Sigmoid colon (tissue), 4 donors: ENCODE data around the gene MYBPC3.

Experiments
- EP300 ChIP-seq, 4 donors: sonication (generic); formaldehyde crosslinking; IDR thresholded peaks; one replicate each; pipeline ENCODE4 v1.6.1; 2017; ENCODE audit warnings: antibody characterized with exemption in 4 of 4
- POLR2A ChIP-seq, 2 donors: fragments of 450-650 bp; IDR thresholded peaks; one replicate each; pipeline ENCODE4 v1.6.1; 2016; ENCODE audit warnings: antibody characterized with exemption in 2 of 2, mild to moderate bottlenecking in 2 of 2, moderate library complexity in 2 of 2
- POLR2AphosphoS5 ChIP-seq, 4 donors: sonication (generic); formaldehyde crosslinking; IDR thresholded peaks; one replicate each; pipeline ENCODE4 v1.6.1; 2017; ENCODE audit warnings: antibody characterized with exemption in 4 of 4
- TF ChIP-seq, protein P1 (sequence below), 4 experiments: fragments of 450-650 bp in 3 of 4; fragments of 200-600 bp in 1 of 4; IDR thresholded peaks; one replicate each; pipeline ENCODE4 v1.5.1; 2016 to 2019; ENCODE audit warnings: antibody characterized with exemption in 4 of 4, mild to moderate bottlenecking in 3 of 4, moderate library complexity in 2 of 4

DNA sequence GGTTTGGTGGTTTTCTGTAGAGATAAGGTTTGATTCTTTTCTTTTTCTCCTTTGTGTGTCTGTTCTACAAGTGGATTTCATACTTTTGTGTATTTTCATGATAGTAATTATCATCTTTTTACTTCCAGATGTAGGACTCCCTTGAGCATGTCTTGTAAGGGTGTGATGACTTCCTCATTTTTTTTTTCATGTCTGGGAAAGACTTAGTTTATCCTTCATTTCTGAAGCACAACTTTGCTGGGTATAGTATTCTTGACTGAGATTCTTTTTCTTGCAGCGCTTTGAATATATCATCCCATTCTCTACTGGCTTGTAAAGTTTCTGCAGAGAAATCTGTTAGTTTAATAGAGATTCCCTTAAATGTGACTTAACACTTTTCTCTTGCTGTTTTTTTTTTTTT is 49.6 kb downstream of the MYBPC3 start:
- TF ChIP-seq, protein P1, sequence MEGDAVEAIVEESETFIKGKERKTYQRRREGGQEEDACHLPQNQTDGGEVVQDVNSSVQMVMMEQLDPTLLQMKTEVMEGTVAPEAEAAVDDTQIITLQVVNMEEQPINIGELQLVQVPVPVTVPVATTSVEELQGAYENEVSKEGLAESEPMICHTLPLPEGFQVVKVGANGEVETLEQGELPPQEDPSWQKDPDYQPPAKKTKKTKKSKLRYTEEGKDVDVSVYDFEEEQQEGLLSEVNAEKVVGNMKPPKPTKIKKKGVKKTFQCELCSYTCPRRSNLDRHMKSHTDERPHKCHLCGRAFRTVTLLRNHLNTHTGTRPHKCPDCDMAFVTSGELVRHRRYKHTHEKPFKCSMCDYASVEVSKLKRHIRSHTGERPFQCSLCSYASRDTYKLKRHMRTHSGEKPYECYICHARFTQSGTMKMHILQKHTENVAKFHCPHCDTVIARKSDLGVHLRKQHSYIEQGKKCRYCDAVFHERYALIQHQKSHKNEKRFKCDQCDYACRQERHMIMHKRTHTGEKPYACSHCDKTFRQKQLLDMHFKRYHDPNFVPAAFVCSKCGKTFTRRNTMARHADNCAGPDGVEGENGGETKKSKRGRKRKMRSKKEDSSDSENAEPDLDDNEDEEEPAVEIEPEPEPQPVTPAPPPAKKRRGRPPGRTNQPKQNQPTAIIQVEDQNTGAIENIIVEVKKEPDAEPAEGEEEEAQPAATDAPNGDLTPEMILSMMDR (IDR thresholded peaks at IDR 0.05) = no peak
- TF ChIP-seq POLR2A (IDR thresholded peaks at IDR 0.05) (no peak), EP300 (IDR thresholded peaks at IDR 0.05) (no peak), POLR2AphosphoS5 (IDR thresholded peaks at IDR 0.05) (no peak)
